Lower lobe of right lung (tissue), 2 donors: ENCODE results near the gene GRM2. TPM values are rescaled to one million over a fixed set of nuclear protein-coding genes. Genes with fewer than 3 reads are reported as not detected.
A peak's percentile ranks its signal among the peaks of the same experiment; 100 is the strongest.

Experiments used
- ATAC-seq, 2 donors: fragments of 200-7000 bp; cut with Tn5 transposase; one replicate each; pipeline ENCODE4 v1.9.1; 2020 to 2022; ENCODE audit warnings: mild to moderate bottlenecking in 2 of 2, moderate library complexity in 2 of 2
- DNase-seq: peaks from one replicate; pipeline ENCODE4 v3.0.0-alpha.2; 2020
- H3K27ac ChIP-seq: fragments of 200-600 bp; one replicate; pipeline ENCODE4 v1.8.0; 2022
- H3K27me3 ChIP-seq: fragments of 200-600 bp; one replicate; pipeline ENCODE4 v1.8.0; 2022; ENCODE audit warnings: low read depth
- H3K36me3 ChIP-seq: fragments of 200-600 bp; one replicate; pipeline ENCODE4 v1.8.0; 2022; ENCODE audit warnings: mild to moderate bottlenecking
- H3K4me1 ChIP-seq: fragments of 200-600 bp; one replicate; pipeline ENCODE4 v1.8.0; 2022
- H3K4me3 ChIP-seq: fragments of 200-600 bp; one replicate; pipeline ENCODE4 v1.8.0; 2022; ENCODE audit warnings: mild to moderate bottlenecking
- H3K9me3 ChIP-seq: fragments of 200-600 bp; one replicate; pipeline ENCODE4 v1.8.0; 2022
- intact Hi-C: fragments of 100-400 bp; cut with DNase I; formaldehyde crosslinking; loops from one replicate; pipeline ENCODE4 v1.11.0; 2022
- long read RNA-seq: library from polyadenylated mRNA; unstranded; transcript quantifications from one replicate; pipeline ENCODE4 v2.0.0, GENCODE V29; 2021
- total RNA-seq: library from RNA; stranded (reverse); fragmentation: NEBNext Ultra II Directional; extraction: Animal tissue kit (Norgen Biotek cat#: 25700); gene quantifications from one replicate; pipeline ENCODE4 v1.2.1, GENCODE V29; 2021
- TF ChIP-seq, protein P1 (sequence below): fragments of 200-600 bp; IDR thresholded peaks from one replicate; pipeline ENCODE4 v1.8.0; 2022; ENCODE audit warnings: antibody characterized with exemption, mild to moderate bottlenecking
- donor health status: DM: no; HTN: yes; CAD: no; lungs with severe emphysema.

The GRM2 gene
- 0.15 TPM for total RNA-seq
- long read RNA-seq: 0 reads

DNA sequence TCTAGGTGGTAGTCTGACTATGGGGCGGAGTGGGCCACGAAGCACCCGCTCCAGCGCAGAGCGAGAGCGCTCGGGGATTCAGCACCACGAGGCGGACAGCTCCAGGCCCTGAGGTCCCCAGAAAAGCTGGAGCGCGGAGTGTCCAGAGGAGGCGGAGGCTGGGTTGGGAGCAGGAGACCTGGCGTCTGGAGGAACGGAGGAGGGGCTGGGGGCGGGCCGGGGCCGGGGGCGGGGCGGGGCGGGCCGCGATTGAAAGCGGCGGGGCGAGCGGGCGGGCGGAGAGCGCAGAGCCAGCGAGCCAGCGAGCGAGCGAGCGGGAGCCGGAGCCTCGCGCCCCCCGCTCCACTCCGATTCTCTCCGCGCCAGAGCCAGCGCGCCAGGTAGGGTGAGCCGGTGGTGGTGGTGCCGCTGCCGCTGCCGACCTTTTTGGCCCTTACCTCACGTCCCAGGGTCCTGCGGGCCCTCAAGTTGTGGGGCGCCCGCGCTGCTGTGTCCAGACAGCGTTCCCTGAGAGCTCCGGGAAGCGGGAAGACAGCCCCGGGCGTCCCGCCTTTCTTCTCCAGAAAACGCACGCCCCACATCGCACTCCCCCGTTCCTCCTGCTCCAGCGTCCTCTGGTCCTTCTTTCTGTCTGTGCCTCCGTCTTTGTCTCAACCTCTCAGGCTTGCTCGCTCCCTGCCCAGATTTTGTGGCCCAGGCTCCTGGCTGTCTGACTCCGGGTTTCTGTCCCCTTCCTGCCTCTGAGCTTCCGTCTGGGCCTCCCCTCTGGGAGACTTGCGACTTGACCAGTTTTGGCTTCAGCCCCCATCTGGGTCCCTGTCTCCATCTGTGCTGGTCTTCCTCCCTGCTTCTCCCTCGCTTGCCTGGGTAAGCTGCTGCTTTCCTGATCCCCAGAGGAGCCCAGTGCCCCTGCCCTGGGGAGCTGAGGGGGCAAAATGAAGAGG lies at the start of gene GRM2:
TSS of gene GRM2 (plus strand) at position 281 of the 944 bp plus-strand sequence. CDS start 1,916 bp downstream, outside the sequence.
- peak; percentile 81 for DNase-seq
- peak; percentile 88 to 93 for ATAC-seq
- Histone ChIP-seq H3K27me3 (no peaks in the 10 kb centered on the region), H3K4me1 (no peaks in the 10 kb centered on the region), H3K9me3 (no peaks in the 10 kb centered on the region), H3K27ac (no peak within 1 kb of the TSS), H3K4me3 (peak within 1 kb of the TSS; percentile 37), H3K36me3 (peaks cover 24% of the 10 kb centered on the region)
- intact Hi-C loops: no loop called here
- TF ChIP-seq, protein P1, sequence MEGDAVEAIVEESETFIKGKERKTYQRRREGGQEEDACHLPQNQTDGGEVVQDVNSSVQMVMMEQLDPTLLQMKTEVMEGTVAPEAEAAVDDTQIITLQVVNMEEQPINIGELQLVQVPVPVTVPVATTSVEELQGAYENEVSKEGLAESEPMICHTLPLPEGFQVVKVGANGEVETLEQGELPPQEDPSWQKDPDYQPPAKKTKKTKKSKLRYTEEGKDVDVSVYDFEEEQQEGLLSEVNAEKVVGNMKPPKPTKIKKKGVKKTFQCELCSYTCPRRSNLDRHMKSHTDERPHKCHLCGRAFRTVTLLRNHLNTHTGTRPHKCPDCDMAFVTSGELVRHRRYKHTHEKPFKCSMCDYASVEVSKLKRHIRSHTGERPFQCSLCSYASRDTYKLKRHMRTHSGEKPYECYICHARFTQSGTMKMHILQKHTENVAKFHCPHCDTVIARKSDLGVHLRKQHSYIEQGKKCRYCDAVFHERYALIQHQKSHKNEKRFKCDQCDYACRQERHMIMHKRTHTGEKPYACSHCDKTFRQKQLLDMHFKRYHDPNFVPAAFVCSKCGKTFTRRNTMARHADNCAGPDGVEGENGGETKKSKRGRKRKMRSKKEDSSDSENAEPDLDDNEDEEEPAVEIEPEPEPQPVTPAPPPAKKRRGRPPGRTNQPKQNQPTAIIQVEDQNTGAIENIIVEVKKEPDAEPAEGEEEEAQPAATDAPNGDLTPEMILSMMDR: no peak

DNA sequence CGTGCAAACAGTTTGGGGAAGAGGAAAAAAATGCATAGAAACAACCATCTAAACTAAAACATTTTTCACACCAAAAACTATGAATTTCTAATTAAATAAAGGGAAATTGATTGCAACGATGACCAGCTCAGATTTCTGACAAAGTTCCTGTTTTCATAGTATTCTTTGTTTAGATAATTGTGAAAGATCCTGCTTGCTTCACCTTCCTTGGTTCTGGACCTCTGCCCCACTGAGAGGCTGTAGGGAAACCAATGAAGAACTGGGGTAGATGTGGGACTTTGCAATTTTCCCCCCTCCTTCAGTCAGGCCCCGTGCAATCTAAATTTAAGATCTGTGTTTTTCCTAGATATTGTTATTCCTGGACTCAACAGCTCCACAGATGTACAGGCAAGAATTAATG lies 49.6 kb upstream of the GRM2 start:
- intact Hi-C loops: no loop called here
- no peaks in the 10 kb centered on the region for H3K27me3 ChIP-seq
- TF ChIP-seq, protein P1: no peak
- no peaks in the 10 kb centered on the region for H3K4me1 ChIP-seq
- H3K27ac ChIP-seq: no peak overlapping the region
- H3K4me3 ChIP-seq: no peak overlapping the region
- peaks cover 77% of the 10 kb centered on the region for H3K36me3 ChIP-seq
- H3K9me3 ChIP-seq: no peaks in the 10 kb centered on the region
- DNase-seq (no peak), ATAC-seq (peak in 1 of 2 donors; percentile 45)

DNA sequence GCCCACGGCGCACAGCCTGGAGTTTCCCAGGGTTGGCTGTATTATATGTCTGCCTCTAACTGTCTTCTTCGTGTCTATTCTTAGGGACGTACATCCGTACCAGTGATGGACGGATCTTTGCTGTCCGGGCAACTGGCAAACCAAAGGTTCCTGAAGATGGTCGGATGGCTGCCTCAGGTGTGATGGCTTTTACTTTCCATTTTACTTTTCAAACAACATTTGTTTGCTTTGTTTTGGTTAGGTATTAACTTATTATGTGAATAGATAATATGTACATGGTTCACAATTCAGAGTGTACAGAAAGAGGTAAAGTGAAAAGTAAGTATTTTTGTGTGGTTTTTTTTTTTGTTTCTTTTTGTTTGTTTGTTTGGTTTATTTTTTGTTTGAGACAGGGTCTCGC lies 46.9 kb upstream of the GRM2 start:
- TF ChIP-seq, protein P1: no peak
- no peak for ATAC-seq
- intact Hi-C loops: no loop called here
- Histone ChIP-seq H3K9me3 (no peaks in the 10 kb centered on the region), H3K4me1 (no peaks in the 10 kb centered on the region), H3K27ac (no peak overlapping the region), H3K27me3 (no peaks in the 10 kb centered on the region), H3K36me3 (peaks cover 88% of the 10 kb centered on the region), H3K4me3 (no peak overlapping the region)
- DNase-seq: no peak

DNA sequence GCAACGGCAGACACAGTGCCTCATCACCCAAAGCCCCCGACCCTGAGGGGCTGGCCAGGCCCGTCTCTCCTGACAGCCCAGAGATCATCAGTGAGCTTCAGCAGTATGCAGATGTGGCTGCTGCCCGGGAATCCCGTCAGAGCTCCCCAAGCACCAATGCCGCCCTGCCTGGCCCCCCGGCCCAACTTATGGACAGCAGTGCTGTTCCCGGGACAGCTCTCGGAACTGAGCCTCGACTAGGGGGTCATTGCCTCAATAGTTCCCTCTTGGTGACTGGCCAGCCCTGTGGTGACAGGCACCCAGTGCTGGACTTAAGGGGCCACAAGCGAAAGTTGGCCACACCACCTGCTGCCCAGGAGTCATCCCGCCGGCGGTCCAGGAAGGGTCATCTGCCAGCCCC lies 44.4 kb upstream of the GRM2 start:
- Histone ChIP-seq H3K36me3 (peaks cover 63% of the 10 kb centered on the region), H3K27ac (no peak overlapping the region), H3K27me3 (no peaks in the 10 kb centered on the region), H3K4me3 (no peak overlapping the region), H3K9me3 (no peaks in the 10 kb centered on the region), H3K4me1 (no peaks in the 10 kb centered on the region)
- intact Hi-C loops: no loop called here
- TF ChIP-seq, protein P1: no peak
- ATAC-seq: no peak
- no peak for DNase-seq

DNA sequence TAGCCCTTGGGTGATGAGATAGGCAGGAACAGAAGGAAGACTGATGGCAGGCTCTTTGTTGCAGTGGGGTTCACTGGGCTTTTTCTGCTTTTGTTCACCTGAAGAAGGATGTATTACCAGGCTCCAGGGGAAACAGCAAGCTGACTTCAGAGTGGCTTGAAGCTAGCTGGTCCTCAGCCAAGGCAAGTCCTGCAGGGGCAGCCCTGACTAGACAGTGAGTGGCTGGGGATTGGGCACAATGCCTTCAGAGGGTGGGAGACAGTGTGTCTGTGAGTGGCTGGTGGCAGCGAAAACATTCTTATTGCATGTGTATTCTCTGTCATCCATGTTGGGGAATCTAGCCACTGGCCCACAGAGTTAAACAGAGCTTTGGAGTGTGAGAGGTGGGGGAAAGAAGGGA lies 38.1 kb upstream of the GRM2 start:
- Histone ChIP-seq H3K27me3 (no peaks in the 10 kb centered on the region), H3K27ac (no peak overlapping the region), H3K36me3 (peaks cover 1% of the 10 kb centered on the region), H3K4me3 (no peak overlapping the region), H3K9me3 (no peaks in the 10 kb centered on the region), H3K4me1 (peaks cover 40% of the 10 kb centered on the region)
- TF ChIP-seq, protein P1: no peak
- no peak for DNase-seq
- no peak for ATAC-seq
- intact Hi-C loops: no loop called here
